ENCODE measurements around the gene NAGA.

GRCh38 chr22:42078469-42079318, 8.1 kb upstream of the NAGA start:
- TF ChIP-seq POLR2A (IDR thresholded peaks at IDR 0.05) (no peak), CTCF (IDR thresholded peaks at IDR 0.05) (no peak), POLR2AphosphoS5 (IDR thresholded peaks at IDR 0.05) (no peak), EP300 (IDR thresholded peaks at IDR 0.05) (no peak)
